Stimulated activated CD4-positive, alpha-beta T cell treated with anti-CD3 and anti-CD28 coated beads, Interleukin-15, amount 100 ng/mL, for 24 hours (primary cell): ENCODE data around the gene ZNHIT6.

Experiments
- DNase-seq: peaks from one replicate; pipeline ENCODE4 v3.0.0-alpha.2; 2020

The ZNHIT6 gene

DNA sequence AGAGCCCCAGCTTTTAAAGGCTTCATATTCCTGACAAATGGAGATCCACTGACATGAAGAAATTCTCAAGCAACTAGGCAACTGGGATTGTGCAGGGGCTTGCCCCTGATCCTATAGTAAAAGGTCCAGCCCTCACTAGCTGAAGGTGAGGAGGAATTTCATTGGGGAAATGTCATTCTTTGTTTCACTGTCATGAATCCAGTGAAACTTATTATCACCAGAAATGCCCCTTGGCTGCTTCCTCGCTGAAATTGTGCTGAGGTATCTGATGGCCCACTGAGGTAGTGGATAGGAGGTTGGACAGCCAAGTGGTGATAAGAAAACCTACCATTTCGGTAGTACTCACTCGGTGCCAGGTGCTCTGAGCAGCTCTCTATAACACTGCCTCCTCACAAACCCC is 91.5 kb downstream of the ZNHIT6 start:
- no peak for DNase-seq

DNA sequence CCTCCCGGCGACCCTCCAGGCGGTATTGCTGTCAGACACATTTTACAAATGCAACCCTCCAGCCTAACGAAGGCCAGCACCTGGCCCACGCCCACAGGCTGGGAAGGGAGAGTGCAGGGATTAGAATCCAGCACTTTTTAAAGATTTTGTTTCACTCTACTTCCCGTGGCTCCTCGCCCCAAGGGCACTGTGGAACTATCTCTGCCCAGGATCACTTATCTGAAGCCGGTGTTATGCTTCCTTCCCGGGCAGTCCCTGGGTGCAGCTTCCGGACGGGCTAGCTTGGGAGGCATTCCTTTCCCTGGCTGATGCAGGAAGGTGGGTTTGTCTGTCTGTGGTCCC is 91.9 kb downstream of the ZNHIT6 start:
- no peak for DNase-seq

DNA sequence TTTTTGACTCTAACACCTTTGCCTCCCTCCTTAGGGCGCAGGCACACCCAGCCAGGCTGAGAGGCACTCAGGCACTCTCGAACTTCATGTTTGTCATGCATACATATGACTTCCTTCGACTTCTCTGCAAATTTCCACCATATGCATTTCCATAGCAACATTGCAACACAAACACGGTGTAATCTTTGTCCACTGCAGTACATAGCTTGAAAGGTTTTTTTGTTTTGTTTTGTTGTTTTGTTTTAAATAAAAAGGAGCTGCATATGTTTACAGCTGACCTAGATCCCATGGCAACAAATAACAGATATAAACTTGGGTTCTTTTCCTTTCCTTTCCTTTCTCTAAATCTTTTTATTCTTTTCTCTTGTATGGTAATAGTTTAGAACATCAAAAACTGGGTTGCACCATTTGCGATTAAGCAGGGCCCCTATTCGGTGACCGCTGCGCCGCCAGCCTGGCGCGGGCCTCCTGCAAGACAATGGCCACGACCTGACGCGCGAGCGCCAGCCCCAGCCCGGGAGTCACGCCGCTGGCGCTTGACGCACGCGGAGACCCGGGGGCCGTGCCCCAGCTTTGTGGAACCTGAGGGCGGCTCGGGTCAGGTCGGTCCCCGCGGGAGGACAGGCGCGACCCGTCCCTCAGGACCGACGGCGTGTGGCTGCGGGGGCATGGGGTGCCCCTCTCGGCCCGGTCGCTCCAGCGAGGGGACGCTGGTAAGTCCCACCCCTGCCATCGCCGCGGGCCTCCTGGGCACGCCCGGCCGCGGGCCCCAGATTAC is 92.5 kb downstream of the ZNHIT6 start:
- DNase-seq: no peak

DNA sequence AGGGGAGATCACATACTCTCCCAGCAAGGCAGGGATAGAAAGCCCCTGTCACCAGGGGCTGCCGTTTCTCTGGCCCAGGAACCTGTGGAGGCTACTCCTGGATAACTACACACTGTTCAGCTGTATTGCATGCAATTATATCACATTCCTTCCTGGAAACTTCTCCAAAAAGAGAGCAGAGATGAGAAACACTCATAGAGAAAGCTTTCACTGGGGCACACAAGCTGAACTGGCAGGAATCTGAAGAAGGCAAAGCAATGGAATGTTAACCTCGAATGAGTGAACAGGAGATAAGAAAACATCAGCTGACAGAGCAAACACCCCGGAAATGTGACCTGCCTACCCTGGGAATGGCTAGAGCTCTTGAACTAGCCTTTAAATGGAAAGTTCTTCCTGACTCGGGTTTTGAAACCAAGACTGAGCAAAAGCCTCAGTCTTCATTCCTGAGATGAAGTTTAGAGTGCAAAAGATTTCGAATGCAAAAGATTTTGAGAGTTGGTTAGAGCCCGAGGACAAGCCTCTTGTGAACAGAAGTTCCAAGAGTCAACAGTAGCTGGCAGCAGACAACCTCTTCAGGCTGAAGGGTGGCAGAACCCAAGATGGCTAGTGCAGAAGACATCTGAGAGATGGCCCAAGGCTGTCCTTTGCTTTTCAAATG is 95.4 kb downstream of the ZNHIT6 start:
- DNase-seq: no peak

DNA sequence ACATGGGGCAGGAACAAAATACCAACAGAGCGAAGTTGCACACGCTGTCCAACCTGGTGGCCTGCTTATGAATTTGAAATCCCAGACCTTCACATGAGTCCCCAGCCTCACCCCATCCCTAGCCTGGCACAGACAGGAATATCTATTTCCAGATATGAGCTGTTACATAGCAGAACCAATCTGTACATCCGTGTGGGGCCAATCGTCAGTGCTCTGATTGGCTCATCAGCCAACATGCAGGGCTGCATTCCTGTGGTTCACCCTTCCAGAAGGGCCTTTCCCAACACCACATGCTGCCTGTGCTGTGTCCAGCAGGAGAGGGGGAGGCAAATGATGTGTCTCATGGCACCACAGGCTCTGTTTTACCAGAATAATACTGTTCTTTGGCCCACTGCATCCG is 96.4 kb downstream of the ZNHIT6 start:
- DNase-seq: no peak

DNA sequence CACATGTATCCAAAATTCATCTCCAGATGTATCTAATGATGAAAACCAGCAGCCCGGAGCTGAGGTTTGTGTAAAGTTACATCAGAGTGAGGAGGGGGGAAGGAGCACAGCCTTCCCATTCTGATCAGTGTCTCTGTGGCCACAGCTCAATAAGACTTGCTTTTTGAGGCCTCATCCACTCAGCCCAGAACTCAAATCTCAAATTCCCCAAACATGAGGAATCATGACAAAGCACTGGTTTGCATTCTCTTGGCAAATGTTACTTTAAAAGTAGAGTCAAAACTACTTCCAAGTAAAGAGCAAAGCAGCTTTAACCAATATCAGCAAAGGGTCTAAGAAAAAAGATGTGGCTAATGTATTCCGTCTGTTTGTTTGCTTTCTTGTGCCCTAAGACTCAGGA is 96.8 kb downstream of the ZNHIT6 start:
- DNase-seq: no peak

- DNase-seq: no peak
Measured at GRCh38 chr1:85609976-85610375, 98.3 kb downstream of the ZNHIT6 start.

- DNase-seq: no peak
Measured at GRCh38 chr1:85608851-85609250, 99.4 kb downstream of the ZNHIT6 start.

DNA sequence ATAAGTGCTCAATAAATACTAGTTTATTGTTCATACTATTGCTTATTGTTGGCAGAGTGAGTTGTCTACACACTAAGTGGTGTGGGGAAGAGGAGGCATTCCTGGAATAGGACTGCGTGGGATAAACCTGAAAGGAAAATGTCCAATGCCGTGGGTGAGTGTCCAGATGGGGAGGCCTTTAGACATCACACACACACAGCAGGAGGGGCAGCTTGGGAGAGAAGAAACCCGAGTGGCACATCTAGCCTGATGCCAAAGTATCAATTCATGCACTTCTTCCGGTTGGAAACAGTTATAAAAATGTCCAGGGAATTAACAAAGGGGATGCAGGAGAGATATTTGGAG is 100.3 kb downstream of the ZNHIT6 start:
- DNase-seq: no peak

GRCh38 chr1:85607126-85607920 is 100.9 kb downstream of the ZNHIT6 start:
- DNase-seq: no peak

GRCh38 chr1:85606414-85606800 is 101.8 kb downstream of the ZNHIT6 start:
- no peak for DNase-seq

DNA sequence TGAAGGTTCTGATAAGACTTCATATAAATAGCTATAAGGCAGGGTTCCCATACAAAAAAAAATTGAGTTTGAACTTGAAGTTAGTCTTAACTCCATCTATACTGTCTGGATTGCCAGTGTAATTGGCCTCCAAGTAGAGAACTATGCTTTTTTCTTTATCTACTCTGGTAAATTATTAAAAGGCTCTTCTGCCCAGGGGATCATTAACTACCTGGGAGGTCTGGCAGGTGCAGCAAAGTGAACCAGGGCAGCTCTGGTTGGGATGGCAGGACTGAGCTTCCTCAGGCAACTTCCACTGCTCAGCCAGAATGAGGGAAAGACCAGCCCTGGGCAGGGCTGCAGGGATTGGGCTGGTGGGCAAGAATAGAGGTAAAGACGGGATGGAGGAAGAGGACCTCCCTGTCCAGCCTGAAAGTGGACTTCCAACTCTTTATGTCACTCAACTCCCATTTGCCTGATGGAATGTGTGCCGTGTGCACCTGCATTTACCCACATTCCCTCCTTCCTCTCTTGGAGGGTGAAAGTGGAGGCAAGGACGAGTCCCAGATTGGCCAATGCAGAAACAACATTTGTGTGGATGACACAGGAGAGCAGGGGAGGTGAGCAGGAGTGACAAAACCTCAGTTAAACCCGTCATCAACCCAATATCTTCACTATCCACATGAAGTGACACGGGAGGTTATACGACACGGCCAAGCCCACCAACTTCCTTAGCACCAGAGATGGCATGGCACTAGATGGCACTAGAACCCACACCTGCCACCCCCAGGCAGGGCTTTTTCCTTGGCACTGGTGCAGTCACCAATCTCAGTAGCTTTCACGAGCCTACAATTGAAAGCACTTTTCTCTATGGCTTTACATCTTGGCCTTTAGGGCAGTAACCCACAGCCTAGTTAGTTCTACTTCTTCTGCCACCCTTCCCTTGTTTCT is 102.5 kb downstream of the ZNHIT6 start:
- no peak for DNase-seq

DNA sequence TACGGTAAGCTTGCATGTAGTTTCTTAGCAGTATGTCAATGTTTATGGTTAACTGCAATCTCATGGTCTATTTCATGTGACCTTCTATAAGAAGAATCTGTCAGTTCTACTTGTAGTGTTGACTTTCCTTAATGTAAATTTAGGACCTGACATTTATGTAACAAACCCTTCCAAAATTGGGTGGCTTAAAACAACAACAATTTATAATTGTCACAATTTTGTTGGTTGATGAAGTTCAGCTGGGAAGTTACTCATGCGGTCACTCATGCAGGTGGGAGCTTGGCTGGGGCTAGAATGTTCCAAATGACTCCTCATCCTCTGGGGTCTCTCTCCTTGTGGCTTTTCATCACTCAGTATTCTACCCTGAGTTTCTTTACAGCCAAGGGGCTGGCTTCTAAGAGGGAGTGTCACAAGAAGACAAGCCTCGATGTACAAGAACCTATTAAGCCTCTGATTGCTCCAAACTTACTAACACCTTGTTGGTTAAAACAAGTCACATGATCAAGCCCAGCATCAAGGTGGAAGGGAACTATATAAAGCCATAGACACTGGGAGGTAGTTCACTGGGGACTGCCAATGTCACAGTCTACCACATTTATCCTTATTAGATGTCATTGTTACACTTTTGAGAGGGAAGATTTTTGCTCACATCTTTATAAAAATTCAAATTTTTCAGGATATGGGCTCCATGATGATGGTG is 103.8 kb downstream of the ZNHIT6 start:
- no peak for DNase-seq

- DNase-seq: no peak
Measured at GRCh38 chr1:85603086-85603880, 105.0 kb downstream of the ZNHIT6 start.

GRCh38 chr1:85602571-85602970 is 105.7 kb downstream of the ZNHIT6 start:
- no peak for DNase-seq

- DNase-seq: no peak
Measured at GRCh38 chr1:85601901-85602300, 106.3 kb downstream of the ZNHIT6 start.

DNA sequence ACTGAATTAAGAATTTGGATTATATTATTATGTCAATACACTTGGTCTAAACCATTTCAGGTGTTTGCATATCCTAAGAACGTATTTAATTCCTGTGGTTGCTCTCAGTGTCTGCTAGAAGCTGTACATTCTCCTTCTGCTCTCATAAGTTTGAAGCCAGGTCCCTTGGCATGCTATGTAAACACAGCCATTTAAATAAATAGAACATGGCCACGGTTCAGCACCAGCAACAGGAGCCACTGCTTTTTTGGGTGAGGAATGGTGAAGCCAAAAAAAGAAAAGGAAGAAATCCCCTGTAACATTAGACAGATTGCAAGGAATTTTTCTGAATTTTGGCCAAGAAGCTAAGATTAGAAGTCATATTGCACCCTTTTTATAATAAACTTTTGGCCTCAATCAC is 108.6 kb downstream of the ZNHIT6 start:
- DNase-seq: no peak
